SU-DHL-6 (cell line): Measurements from ENCODE around the gene SHOC2.

ENCODE experiments used
- EZH2phosphoT487 ChIP-seq: fragments of 200-600 bp; sonication (generic), shearing (Covaris generic); conservative IDR thresholded peaks from 2 replicates; pipeline ENCODE4 v1.6.1; 2018; ENCODE audit warnings: mild to moderate bottlenecking, antibody characterized with exemption, low read length, moderate library complexity, mixed read lengths
- TF ChIP-seq, protein P1 (sequence below): fragments of 200-600 bp; sonication (generic); IDR thresholded peaks from one replicate; pipeline ENCODE4 v1.5.1; 2017; ENCODE audit warnings: antibody characterized with exemption, mild to moderate bottlenecking, low read length, moderate library complexity; ENCODE audit not compliant: insufficient read depth, poor library complexity, severe bottlenecking

- TF ChIP-seq, protein P1, sequence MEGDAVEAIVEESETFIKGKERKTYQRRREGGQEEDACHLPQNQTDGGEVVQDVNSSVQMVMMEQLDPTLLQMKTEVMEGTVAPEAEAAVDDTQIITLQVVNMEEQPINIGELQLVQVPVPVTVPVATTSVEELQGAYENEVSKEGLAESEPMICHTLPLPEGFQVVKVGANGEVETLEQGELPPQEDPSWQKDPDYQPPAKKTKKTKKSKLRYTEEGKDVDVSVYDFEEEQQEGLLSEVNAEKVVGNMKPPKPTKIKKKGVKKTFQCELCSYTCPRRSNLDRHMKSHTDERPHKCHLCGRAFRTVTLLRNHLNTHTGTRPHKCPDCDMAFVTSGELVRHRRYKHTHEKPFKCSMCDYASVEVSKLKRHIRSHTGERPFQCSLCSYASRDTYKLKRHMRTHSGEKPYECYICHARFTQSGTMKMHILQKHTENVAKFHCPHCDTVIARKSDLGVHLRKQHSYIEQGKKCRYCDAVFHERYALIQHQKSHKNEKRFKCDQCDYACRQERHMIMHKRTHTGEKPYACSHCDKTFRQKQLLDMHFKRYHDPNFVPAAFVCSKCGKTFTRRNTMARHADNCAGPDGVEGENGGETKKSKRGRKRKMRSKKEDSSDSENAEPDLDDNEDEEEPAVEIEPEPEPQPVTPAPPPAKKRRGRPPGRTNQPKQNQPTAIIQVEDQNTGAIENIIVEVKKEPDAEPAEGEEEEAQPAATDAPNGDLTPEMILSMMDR = no peak
- TF ChIP-seq EZH2phosphoT487 = no peak
Observed at GRCh38 chr10:110897184-110897583, 22.2 kb upstream of the SHOC2 start.
